KMS-11 (cell line): ENCODE results near the gene EPHA3.

ENCODE experiments used
- H2AFZ ChIP-seq: fragments of 200-600 bp; sonication (generic); 2 replicates; pipeline ENCODE4 v1.6.1; 2016; ENCODE audit warnings: antibody characterized with exemption, mixed run types, low read depth
- H3K27ac ChIP-seq: fragments of 200-600 bp; sonication (generic); 2 replicates; pipeline ENCODE4 v1.6.1; 2016; ENCODE audit warnings: mild to moderate bottlenecking, mixed run types
- H3K27me3 ChIP-seq: fragments of 200-600 bp; sonication (generic); 2 replicates; pipeline ENCODE4 v1.6.1; 2017; ENCODE audit warnings: mild to moderate bottlenecking, low read depth, mixed run types, moderate library complexity; ENCODE audit not compliant: insufficient read depth
- H3K36me3 ChIP-seq: fragments of 200-600 bp; sonication (generic); 2 replicates; pipeline ENCODE4 v1.6.1; 2017; ENCODE audit warnings: mild to moderate bottlenecking, mixed run types; ENCODE audit not compliant: insufficient read depth
- H3K4me1 ChIP-seq: fragments of 200-600 bp; sonication (generic); 2 replicates; pipeline ENCODE4 v1.6.1; 2016; ENCODE audit warnings: mild to moderate bottlenecking, low read depth, mixed run types; ENCODE audit not compliant: poor library complexity, severe bottlenecking
- H3K4me2 ChIP-seq: fragments of 200-600 bp; sonication (generic); 2 replicates; pipeline ENCODE4 v1.7.0; 2016; ENCODE audit warnings: mild to moderate bottlenecking, mixed run types
- H3K4me3 ChIP-seq: fragments of 200-600 bp; sonication (generic); IDR thresholded peaks from 2 replicates; pipeline ENCODE4 v1.6.1; 2017; ENCODE audit warnings: low read depth, low read length, mixed read lengths; ENCODE audit not compliant: insufficient read depth
- H3K79me2 ChIP-seq: fragments of 200-600 bp; sonication (generic); 2 replicates; pipeline ENCODE4 v1.6.1; 2016; ENCODE audit warnings: low read depth, mixed run types; ENCODE audit not compliant: insufficient read depth
- H3K9ac ChIP-seq: fragments of 200-600 bp; sonication (generic); 2 replicates; pipeline ENCODE4 v1.6.1; 2016; ENCODE audit warnings: mild to moderate bottlenecking, mixed run types
- H4K20me1 ChIP-seq: fragments of 200-600 bp; sonication (generic); 2 replicates; pipeline ENCODE4 v1.6.1; 2016; ENCODE audit warnings: mild to moderate bottlenecking, mixed run types; ENCODE audit not compliant: insufficient read depth
- CTCF ChIP-seq: fragments of 200-600 bp; sonication (generic); conservative IDR thresholded peaks from 2 replicates; pipeline ENCODE4 v1.6.1; 2017; ENCODE audit warnings: low read depth, mild to moderate bottlenecking, antibody characterized with exemption, low read length, moderate library complexity, mixed read lengths

Gene EPHA3

DNA sequence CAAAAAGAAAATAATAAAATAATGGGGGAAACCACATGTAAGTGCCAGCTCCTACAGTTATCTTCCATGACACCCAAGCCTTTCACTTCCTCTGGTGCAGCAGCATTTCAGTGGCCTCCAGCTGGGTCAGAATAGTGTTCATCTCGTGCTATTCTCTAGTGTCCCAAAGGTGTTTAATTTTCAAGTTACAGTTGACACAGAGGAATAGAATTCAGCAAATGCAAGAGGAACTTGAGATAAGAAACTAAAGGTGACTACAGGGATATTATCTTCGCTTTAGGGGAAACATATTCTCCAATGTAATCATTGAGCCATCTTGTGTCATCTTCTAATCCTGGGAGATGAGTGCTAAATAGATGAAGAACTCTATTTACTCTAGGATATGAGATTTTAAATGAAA lies 212.8 kb downstream of the EPHA3 start:
- Histone ChIP-seq H3K27ac (no peak overlapping the region), H3K79me2 (no peaks in the 10 kb centered on the region), H4K20me1 (no peaks in the 10 kb centered on the region), H3K4me1 (no peaks in the 10 kb centered on the region), H3K27me3 (no peaks in the 10 kb centered on the region), H3K36me3 (no peaks in the 10 kb centered on the region), H3K9ac (no peak overlapping the region), H3K4me3 (no peak overlapping the region), H3K4me2 (no peak overlapping the region), H2AFZ (no peak overlapping the region)
- no peak for TF ChIP-seq CTCF

GRCh38 chr3:89326997-89327396 lies 219.6 kb downstream of the EPHA3 start:
- Histone ChIP-seq H3K79me2 (no peaks in the 10 kb centered on the region), H3K4me1 (no peaks in the 10 kb centered on the region), H3K4me3 (no peak overlapping the region), H3K4me2 (no peak overlapping the region), H4K20me1 (no peaks in the 10 kb centered on the region), H3K27ac (no peak overlapping the region), H3K9ac (no peak overlapping the region), H3K27me3 (no peaks in the 10 kb centered on the region), H3K36me3 (no peaks in the 10 kb centered on the region), H2AFZ (no peak overlapping the region)
- TF ChIP-seq CTCF: no peak

DNA sequence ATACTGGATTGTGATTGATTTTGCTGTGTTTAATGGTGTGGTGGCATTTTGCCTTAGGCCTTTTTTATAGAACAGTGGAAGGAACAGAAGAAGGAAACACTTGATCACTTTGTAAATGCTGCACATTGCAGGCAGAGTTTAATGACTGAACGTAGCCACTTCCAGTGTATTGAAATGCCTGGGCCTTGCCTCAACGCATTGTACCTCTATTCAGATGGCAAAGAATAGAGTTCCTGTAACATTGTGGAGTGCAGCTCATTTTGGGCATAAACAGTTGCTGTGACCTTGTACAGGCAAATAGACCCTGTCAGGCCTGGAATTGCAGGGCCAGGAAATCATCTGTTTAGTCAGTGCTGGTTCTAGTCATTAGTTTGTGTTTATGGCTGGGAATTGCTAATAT lies 225.0 kb downstream of the EPHA3 start:
- no peaks in the 10 kb centered on the region for H3K27me3 ChIP-seq
- TF ChIP-seq CTCF: no peak
- no peaks in the 10 kb centered on the region for H3K79me2 ChIP-seq
- H3K9ac ChIP-seq: no peak overlapping the region
- H2AFZ ChIP-seq: no peak overlapping the region
- H4K20me1 ChIP-seq: no peaks in the 10 kb centered on the region
- no peak overlapping the region for H3K27ac ChIP-seq
- H3K36me3 ChIP-seq: no peaks in the 10 kb centered on the region
- no peaks in the 10 kb centered on the region for H3K4me1 ChIP-seq
- H3K4me2 ChIP-seq: no peak overlapping the region
- H3K4me3 ChIP-seq: no peak overlapping the region

DNA sequence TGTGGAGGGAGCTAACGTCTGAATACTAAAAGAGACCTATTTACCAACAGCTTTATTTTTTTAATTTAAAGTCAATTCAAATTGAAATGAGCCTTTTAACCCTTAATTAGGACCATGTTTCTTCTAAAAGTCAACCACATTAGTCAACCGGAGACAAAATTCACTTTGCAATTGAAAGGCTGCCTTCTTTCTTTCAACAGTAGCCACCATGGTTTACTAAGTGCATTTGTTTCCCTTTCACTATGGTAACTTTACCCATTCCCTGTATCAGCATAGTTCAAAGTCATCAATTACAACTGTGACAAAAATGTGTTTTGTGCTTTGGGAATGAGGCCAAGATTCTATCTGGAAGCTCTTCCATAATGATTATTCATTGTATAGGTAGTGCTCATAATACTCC lies 225.4 kb downstream of the EPHA3 start:
- H2AFZ ChIP-seq: no peak overlapping the region
- H3K9ac ChIP-seq: no peak overlapping the region

More for the DNA sequence above, 225.4 kb downstream of the EPHA3 start:
- no peaks in the 10 kb centered on the region for H3K4me1 ChIP-seq
- no peaks in the 10 kb centered on the region for H4K20me1 ChIP-seq
- H3K27ac ChIP-seq: no peak overlapping the region
- H3K27me3 ChIP-seq: no peaks in the 10 kb centered on the region
- no peaks in the 10 kb centered on the region for H3K79me2 ChIP-seq
- no peak overlapping the region for H3K4me2 ChIP-seq
- H3K4me3 ChIP-seq: no peak overlapping the region
- no peak for TF ChIP-seq CTCF
- H3K36me3 ChIP-seq: no peaks in the 10 kb centered on the region
